GM18867 (cell line): ENCODE measurements around the gene CCL28.

Source experiments
- ATAC-seq: cut with Tn5 transposase; IDR thresholded peaks from one replicate; pipeline ENCODE4 v1.9.1; 2021; ENCODE audit warnings: mild to moderate bottlenecking, moderate library complexity; ENCODE audit not compliant: unreplicated experiment

Gene CCL28

DNA sequence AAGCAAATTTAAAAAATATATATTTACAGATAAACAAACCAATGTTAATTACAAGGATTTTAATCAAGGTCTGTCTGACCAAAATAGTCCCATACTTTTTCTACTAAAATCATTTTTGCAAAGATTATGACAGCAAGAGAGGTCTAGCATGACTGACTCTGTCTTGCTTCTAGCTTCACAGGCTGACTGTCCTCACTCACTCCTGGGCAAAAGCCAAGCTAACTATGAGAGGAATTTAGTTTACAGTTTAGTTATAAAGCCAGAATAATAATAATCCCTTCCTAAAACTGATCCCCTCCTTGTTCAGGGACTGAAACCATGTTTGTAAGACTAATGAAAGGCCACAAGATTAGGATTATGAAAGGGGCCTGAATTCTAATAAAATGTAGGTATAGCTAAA, 53.5 kb downstream of the CCL28 start:
- ATAC-seq: no peak

DNA sequence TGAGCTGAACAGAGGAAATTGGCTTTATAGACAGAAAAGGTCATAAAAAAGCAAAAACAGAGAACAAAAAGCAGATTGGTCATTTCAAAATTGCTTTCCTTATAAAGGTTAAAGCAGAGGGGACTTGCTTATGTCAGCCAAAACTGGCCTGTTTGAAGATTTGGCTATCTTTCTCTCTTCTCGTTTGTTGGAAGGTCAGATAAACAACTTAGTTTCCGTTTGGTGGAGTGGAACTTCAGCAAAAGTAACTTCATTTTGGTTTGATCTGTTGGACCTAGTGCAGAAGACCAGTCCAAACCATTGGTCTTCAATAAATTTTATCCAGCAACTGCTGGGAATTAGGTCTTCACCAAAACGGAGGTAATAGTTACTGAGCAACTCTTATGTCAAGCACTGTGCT, 53.9 kb downstream of the CCL28 start:
- ATAC-seq: no peak

DNA sequence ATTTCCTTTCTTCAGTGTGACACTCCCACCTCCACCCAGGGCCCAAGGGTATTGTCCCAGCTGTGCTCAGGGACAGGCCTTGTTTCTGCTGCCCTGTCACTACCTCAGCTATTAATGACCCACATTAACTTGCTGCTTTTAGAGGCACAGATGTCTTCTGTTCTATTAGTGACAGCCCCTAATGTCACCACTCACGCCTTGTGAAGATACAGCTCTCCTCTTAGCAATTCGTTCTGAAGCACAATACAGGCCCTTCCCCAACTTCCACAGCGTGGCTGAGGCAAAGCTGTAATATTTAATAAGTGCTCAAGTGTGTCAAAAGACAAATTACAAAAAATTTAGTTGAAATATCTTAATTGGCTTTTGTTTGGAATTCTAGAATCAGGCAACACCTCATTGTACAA, 54.3 kb downstream of the CCL28 start:
- no peak for ATAC-seq

GRCh38 chr5:43357067-43357466, 55.1 kb downstream of the CCL28 start:
- ATAC-seq: no peak

DNA sequence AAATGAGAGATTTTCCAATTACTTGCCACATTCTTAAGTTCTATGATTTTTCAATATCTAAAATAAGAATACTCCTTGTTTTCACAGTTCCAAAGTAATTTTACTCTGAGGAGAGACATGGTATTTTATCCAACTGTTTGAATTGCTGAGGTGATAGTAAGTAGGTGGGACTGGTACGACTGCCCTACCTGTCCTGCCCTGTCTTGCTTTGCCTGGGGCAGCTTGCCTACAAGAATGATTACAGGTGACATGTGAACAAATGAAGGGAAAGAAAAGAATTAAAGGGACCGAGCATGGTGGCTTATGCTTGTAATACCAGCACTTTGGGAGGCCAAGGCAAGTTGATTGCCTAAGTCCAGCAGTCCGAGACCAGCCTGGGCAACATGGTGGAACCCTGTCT, 57.4 kb downstream of the CCL28 start:
- ATAC-seq: no peak

DNA sequence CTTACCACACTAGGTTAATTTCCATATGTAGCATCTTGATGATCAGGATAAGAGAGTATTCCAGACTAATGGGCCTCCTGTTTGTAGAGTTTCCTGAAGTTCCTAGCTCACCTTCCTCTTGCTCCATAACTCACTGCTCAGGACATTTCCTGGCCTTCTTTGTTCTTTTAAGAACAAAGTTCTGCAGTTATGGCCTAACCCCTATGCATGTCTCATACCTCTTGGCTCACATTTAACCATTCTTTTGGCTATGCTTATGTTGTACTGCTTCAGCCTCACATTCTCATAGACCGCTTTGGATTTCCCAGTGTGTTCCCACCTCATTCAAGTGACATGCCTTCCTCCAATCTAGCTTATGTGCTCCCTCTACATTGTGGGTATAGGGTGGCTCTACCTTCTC, 58.5 kb downstream of the CCL28 start:
- no peak for ATAC-seq

DNA sequence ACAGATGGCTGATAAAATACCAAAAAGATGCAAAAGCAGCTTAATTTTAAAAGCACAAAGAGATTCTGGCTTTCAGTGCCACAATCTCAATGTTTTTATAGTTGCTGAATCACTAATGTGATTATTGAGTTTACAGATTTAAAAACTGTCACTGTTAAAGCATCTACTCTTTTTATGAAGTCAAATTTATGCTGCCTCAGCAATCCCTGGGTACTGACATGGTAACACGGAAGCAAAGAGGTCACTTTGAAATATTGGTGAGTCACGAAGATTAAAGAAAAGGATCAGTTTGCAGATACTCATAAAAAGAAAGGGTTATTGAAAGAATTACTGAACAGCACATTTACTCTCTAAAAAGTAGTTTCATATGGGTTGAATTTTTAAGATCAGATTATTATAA, 59.3 kb downstream of the CCL28 start:
- ATAC-seq: no peak

- ATAC-seq: no peak
Measured at GRCh38 chr5:43352131-43352530, 60.1 kb downstream of the CCL28 start.

GRCh38 chr5:43348861-43349363, 63.3 kb downstream of the CCL28 start:
- no peak for ATAC-seq

DNA sequence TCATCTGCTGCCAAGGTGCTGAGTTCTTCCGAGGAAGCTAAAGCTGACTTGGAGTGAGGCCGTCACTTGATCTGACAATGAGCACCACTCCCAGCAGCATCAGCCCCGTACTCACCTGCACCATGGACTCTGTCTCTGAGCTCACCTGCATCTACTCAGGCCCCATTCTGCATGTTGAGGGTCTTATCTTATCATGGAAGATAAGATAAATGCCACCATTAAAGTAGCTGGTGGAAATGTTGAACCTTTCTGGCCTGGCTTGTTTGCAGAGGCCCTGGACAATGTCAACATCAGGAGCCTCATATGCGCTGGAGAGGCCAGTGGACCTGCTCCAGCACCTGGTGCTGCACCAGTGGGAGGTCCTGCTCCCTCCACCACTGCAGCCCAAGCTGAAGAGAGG, 64.0 kb downstream of the CCL28 start:
- ATAC-seq: no peak

DNA sequence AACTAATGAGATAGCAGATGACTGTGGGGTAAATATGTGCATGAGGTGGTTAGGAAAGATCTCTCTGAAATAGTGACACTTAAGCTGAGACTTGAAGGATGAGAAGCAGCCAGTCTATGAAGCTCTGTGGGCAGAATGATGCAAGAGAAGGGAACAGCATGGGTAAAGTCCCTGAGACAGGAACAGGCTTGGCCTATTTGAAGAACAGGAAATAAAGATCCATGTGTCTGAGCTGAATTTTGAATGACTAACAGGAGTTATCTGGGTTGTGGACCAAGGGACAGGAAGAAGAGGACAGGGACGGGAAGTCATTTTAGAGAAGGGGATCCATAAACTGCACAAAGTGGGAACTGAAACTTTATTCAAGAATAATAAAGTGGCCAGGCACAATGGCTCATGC, 73.3 kb downstream of the CCL28 start:
- ATAC-seq: no peak

DNA sequence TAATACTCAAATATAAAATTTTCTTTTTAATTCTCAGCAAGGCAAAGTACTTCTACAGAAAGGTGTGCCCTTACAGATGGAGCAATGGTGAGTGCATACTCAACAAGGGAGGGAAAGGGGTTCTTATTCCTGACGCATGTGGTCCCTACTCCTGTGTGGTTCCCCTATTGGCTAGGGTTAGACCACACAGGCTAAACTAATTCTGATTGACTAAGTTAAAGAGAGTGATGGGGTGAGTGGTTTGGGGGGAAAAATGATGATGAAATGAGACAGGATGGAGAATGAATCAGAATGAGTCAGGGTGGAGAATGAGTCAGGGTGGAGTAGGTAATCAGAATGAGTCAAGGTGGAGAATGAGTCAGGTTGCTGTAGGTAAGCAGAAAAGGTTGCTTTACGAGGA, 76.0 kb downstream of the CCL28 start:
- no peak for ATAC-seq

DNA sequence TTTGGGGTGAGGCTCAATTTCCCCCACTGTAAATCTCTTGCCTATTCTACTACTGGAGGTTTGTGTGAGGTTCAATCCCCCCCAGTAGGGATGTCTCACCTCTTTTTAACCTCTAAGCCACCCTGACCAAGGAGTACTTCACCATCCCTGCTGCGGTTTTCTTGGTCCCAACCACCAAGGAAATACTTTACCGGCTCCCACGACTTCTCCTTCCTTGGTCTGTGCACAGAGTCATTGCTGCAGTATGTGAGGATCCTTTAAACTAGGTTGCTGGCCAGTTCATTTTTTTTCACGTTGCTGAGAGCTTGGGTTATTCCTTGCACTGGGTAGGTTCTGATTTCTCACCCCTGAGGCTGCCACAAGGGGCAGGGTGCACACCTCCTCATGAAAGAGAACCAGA, 76.5 kb downstream of the CCL28 start:
- no peak for ATAC-seq

- no peak for ATAC-seq
Measured at GRCh38 chr5:43332401-43332800, 79.8 kb downstream of the CCL28 start.
